Prostate gland (tissue), 2 donors: ENCODE data around the gene SASH3. TPM values are rescaled to one million over a fixed set of nuclear protein-coding genes. Genes with fewer than 3 reads are reported as not detected.

Source experiments
- DNase-seq: peaks from one replicate; pipeline ENCODE4 v3.0.0-alpha.2; 2019; ENCODE audit warnings: low spot score
- H3K27ac ChIP-seq, 2 donors: fragments of 200-600 bp; sonication (generic); 2 replicates each; pipeline ENCODE4 v1.5.1; 2017 to 2019
- H3K27me3 ChIP-seq: fragments of 200-600 bp; sonication (generic); replicated peaks from 2 replicates; pipeline ENCODE4 v1.5.1; 2019; ENCODE audit not compliant: insufficient read depth
- H3K36me3 ChIP-seq, 2 donors: fragments of 200-600 bp; sonication (generic); 1 replicate in 1 of 2; 2 replicates in 1 of 2; pipeline versions ENCODE4 v1.5.1 to v1.8.1; 2017 to 2019
- H3K4me1 ChIP-seq: fragments of 200-600 bp; sonication (generic); replicated peaks from 2 replicates; pipeline ENCODE4 v1.5.1; 2019
- H3K4me3 ChIP-seq, 2 donors: fragments of 200-600 bp; sonication (generic); 2 replicates each; pipeline ENCODE4 v1.5.1; 2017 to 2019
- H3K9me3 ChIP-seq: fragments of 200-600 bp; sonication (generic); 2 replicates; pipeline ENCODE4 v1.5.1; 2017
- POLR2A ChIP-seq: fragments of 450-650 bp; IDR thresholded peaks from one replicate; pipeline ENCODE4 v1.6.1; 2016; ENCODE audit warnings: antibody characterized with exemption, mild to moderate bottlenecking
- POLR2AphosphoS5 ChIP-seq: sonication (generic); formaldehyde crosslinking; IDR thresholded peaks from one replicate; pipeline ENCODE4 v1.6.1; 2017; ENCODE audit warnings: antibody characterized with exemption
- WGBS: methylation state at CpG from one replicate; pipeline ENCODE4 v1.1.5; 2018; 5-methylcytosine and 5-hydroxymethylcytosine counted together
- intact Hi-C: fragments of 100-400 bp; cut with DNase I; formaldehyde crosslinking; loops from one replicate; pipeline ENCODE4 v1.14.2; 2022
- total RNA-seq, 2 donors: library from RNA; depleted of rRNA; stranded (reverse); fragments of >200 nt; gene quantifications; one replicate each; pipeline ENCODE4 v1.1.0, GENCODE V29; 2016
- TF ChIP-seq, protein P1 (sequence below), 4 experiments: fragments of 200-600 bp in 2 of 4; fragments of 450-650 bp in 2 of 4; sonication (generic) in 2 of 4; IDR thresholded peaks; 1 replicate in 3 of 4; 2 replicates in 1 of 4; pipeline ENCODE4 v1.5.1; 2016 to 2019; ENCODE audit warnings: antibody characterized with exemption in 4 of 4, mild to moderate bottlenecking in 2 of 4, moderate library complexity in 2 of 4

Gene SASH3
- total RNA-seq, 2 donors from 2014 or later = 2.2 to 5.8 TPM

DNA sequence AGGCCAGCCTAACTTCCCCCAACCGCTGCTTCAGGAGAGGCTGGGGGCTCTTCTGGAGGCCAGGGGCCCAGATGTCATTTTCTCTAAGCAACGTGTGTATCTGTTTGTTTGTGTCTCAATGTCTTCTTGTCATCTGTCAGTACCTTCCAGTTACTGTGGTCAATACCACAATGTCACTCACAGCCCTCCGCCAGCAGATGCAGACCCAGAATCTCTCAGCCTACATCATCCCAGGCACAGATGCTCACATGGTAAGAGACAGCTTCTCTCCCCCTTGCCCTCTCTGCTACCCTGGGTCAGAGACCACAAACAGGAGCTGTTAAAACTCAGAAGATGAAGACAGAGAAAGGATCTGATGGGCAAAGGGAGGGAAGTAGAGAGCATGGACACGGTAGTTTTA is 35.9 kb upstream of the SASH3 start:
- intact Hi-C loops = no loop called here
- Histone ChIP-seq H3K4me1 (no peaks in the 10 kb centered on the region), H3K27me3 (no peaks in the 10 kb centered on the region), H3K9me3 (no peaks in the 10 kb centered on the region), H3K4me3 (no peak overlapping the region), H3K27ac (no peak overlapping the region), H3K36me3 (no peaks in the 10 kb centered on the region)
- DNase-seq = no peak
- WGBS = 91% methylated on average over 4 of the region's 4 CpGs
- TF ChIP-seq, protein P1, sequence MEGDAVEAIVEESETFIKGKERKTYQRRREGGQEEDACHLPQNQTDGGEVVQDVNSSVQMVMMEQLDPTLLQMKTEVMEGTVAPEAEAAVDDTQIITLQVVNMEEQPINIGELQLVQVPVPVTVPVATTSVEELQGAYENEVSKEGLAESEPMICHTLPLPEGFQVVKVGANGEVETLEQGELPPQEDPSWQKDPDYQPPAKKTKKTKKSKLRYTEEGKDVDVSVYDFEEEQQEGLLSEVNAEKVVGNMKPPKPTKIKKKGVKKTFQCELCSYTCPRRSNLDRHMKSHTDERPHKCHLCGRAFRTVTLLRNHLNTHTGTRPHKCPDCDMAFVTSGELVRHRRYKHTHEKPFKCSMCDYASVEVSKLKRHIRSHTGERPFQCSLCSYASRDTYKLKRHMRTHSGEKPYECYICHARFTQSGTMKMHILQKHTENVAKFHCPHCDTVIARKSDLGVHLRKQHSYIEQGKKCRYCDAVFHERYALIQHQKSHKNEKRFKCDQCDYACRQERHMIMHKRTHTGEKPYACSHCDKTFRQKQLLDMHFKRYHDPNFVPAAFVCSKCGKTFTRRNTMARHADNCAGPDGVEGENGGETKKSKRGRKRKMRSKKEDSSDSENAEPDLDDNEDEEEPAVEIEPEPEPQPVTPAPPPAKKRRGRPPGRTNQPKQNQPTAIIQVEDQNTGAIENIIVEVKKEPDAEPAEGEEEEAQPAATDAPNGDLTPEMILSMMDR (IDR thresholded peaks at IDR 0.05) = no peak
- TF ChIP-seq POLR2AphosphoS5 = no peak
- no peak for TF ChIP-seq POLR2A

DNA sequence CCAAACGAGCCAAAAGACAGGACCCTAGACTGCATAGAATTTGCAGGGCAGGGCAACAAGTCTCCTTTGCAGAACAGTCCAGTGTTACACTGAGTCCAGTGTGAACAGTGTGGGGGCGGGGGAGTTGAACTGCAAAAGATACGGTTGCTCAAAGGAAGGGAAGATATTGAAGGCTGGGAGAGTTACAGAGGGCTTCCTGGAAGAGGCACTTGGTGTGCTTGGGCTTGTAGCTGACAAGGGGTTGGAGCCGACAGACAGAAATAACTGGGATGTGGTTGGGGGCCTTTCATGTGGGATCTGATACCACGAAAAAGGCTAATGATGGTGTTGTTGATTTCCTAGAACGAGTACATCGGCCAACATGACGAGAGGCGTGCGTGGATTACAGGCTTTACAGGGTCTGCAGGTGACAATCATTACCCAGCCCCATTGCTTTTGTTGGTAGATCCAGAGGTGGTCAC is 34.9 kb upstream of the SASH3 start:
- H3K36me3 ChIP-seq = no peaks in the 10 kb centered on the region
- 87% methylated on average over 10 of the region's 10 CpGs for WGBS
- DNase-seq = no peak
- no peak overlapping the region for H3K27ac ChIP-seq
- H3K27me3 ChIP-seq = no peaks in the 10 kb centered on the region
- no peaks in the 10 kb centered on the region for H3K9me3 ChIP-seq
- TF ChIP-seq, protein P1 (IDR thresholded peaks at IDR 0.05) = no peak
- TF ChIP-seq POLR2A = no peak
- TF ChIP-seq POLR2AphosphoS5 = no peak
- no peaks in the 10 kb centered on the region for H3K4me1 ChIP-seq
- intact Hi-C loops = no loop called here
- no peak overlapping the region for H3K4me3 ChIP-seq

DNA sequence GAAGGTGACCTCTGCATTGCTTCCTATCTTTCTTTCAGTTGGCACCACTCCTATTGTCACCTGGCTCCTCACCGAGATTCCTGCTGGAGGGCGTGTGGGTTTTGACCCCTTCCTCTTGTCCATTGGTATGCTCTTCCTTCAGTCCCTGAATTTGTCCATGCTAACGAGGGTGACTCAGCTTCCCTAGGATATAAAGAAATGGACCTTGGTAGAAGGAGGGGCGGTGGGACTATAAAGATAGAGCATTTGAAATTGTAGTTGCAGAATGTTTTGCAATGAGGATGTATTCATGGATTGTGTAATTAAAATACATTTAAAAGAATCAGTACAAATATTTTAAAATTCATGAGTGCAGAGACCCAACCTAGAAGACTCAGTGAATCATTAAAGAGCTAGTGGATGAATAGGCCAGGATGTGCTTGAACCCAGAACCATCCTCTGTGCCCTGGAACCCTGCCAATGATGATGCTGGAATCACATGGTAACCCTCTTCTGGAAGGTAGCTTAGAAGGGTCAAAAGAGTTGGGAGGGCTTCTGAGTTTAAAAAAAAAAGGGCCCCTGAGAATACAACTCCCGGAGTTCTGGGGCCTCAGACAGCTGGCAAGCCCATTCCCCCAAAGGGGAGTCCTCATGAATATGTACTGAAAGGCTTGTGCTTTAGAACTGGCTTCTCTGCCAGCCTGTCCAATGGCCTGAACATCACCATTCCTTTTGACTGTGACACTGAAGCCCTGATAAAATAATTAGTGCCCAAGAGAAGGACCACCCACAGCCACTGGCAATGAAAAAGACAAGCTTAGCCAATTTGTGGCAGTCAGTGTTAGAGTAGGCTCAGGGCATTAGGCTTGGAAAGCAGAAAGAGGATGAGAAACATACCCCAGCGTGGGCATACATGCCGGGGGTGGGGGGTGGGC is 32.9 kb upstream of the SASH3 start:
- Histone ChIP-seq H3K4me3 (no peak overlapping the region), H3K4me1 (no peaks in the 10 kb centered on the region), H3K36me3 (no peaks in the 10 kb centered on the region), H3K27ac (no peak overlapping the region), H3K27me3 (no peaks in the 10 kb centered on the region), H3K9me3 (no peaks in the 10 kb centered on the region)
- WGBS = 86% methylated on average over 7 of the region's 7 CpGs
- intact Hi-C loops = no loop called here
- DNase-seq = no peak
- TF ChIP-seq POLR2AphosphoS5 = no peak
- TF ChIP-seq, protein P1 (IDR thresholded peaks at IDR 0.05) = no peak
- TF ChIP-seq POLR2A = no peak

DNA sequence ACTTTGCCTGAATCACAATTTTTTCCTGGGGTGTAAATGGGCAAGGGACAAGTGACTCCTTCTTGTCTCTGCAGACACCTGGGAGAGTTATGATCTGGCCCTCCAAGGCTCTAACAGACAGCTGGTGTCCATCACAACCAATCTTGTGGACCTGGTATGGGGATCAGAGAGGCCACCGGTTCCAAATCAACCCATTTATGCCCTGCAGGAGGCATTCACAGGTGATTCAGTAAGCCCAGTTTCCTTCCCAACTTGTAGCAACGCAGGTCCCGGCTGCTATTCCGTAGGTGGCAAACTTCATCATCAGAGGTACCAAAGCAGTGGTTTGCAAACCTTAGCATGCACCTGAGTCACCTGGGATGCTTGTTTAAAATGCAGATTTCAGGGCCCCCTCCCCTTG is 32.2 kb upstream of the SASH3 start:
- 70% methylated on average over 4 of the region's 4 CpGs for WGBS
- Histone ChIP-seq H3K27ac (no peak overlapping the region), H3K4me1 (no peaks in the 10 kb centered on the region), H3K4me3 (no peak overlapping the region), H3K9me3 (no peaks in the 10 kb centered on the region), H3K27me3 (no peaks in the 10 kb centered on the region), H3K36me3 (no peaks in the 10 kb centered on the region)
- no peak for DNase-seq
- intact Hi-C loops = no loop called here
- TF ChIP-seq, protein P1 (IDR thresholded peaks at IDR 0.05) = no peak
- TF ChIP-seq POLR2A = no peak
- TF ChIP-seq POLR2AphosphoS5 = no peak

DNA sequence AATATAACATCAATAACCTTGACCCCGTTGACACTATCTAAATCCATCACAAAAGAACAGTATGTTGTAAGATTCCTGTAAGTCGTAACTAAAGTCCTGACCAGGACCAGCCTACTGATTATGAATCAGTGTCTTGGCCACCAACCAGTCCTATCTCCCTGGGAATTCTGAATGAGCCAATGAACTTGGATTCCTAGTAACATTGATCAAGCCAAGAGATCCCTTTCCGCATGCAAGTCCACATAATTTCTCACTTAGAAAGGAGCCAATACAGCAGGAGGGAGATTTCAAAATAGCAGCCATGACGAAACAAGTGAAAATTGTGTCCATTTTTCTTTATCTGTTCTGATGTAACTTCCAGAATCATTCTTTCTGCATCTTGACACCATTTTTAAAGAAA is 31.4 kb upstream of the SASH3 start:
- WGBS = 51% methylated on average over 4 of the region's 4 CpGs
- H3K27ac ChIP-seq = no peak overlapping the region
- intact Hi-C loops = no loop called here
- H3K4me1 ChIP-seq = no peaks in the 10 kb centered on the region
- TF ChIP-seq, protein P1 (IDR thresholded peaks at IDR 0.05) = no peak
- TF ChIP-seq POLR2A (no peak), POLR2AphosphoS5 (no peak)
- H3K36me3 ChIP-seq = no peaks in the 10 kb centered on the region
- H3K9me3 ChIP-seq = no peaks in the 10 kb centered on the region
- H3K27me3 ChIP-seq = no peaks in the 10 kb centered on the region
- H3K4me3 ChIP-seq = no peak overlapping the region
- no peak for DNase-seq
